Stimulated activated CD8-positive, alpha-beta memory T cell treated with anti-CD3 and anti-CD28 coated beads, Interleukin-15, amount 100 ng/mL, for 48 hours (primary cell): ENCODE results near the gene IRAK1BP1.
"Not testable (repeated sequence)": the region's sequence is repeated elsewhere in the genome, so short reads cannot be mapped to it uniquely, and the experiment has no call there.

ENCODE experiments used
- DNase-seq, 2 donors: peaks; one replicate each; pipeline ENCODE4 v3.0.0-alpha.2; 2020; ENCODE audit warnings: low read depth in 2 of 2

IRAK1BP1 gene

GRCh38 chr6:78867370-78868040 lies at the start of gene IRAK1BP1:
IRAK1BP1 (plus strand) TSS chr6:78867551; CDS start chr6:78867577, 26 bp downstream.
- DNase-seq: peak; percentile 75 to 81

GRCh38 chr6:78824045-78824444 lies 43.3 kb upstream of the IRAK1BP1 start:
- no peak for DNase-seq

- DNase-seq: no peak
Measured at GRCh38 chr6:78829407-78829806, 37.9 kb upstream of the IRAK1BP1 start.

- DNase-seq: no peak
Measured at GRCh38 chr6:78830805-78831204, 36.5 kb upstream of the IRAK1BP1 start.

- no peak for DNase-seq
Measured at GRCh38 chr6:78831492-78831891, 35.9 kb upstream of the IRAK1BP1 start.

GRCh38 chr6:78832091-78832808 lies 35.1 kb upstream of the IRAK1BP1 start:
- no peak for DNase-seq

GRCh38 chr6:78835817-78836216 lies 31.5 kb upstream of the IRAK1BP1 start:
- no peak for DNase-seq

GRCh38 chr6:78836598-78836997 lies 30.8 kb upstream of the IRAK1BP1 start:
- DNase-seq: no peak

GRCh38 chr6:78841111-78841510 lies 26.2 kb upstream of the IRAK1BP1 start:
- DNase-seq: no peak

- DNase-seq: no peak
Measured at GRCh38 chr6:78842953-78843352, 24.4 kb upstream of the IRAK1BP1 start.

- no peak for DNase-seq
Measured at GRCh38 chr6:78844899-78845298, 22.5 kb upstream of the IRAK1BP1 start.

GRCh38 chr6:78845567-78845966 lies 21.8 kb upstream of the IRAK1BP1 start:
- no peak for DNase-seq

GRCh38 chr6:78850621-78851020 lies 16.7 kb upstream of the IRAK1BP1 start:
- DNase-seq: no peak

GRCh38 chr6:78851156-78851555 lies 16.2 kb upstream of the IRAK1BP1 start:
- DNase-seq: no peak

- no peak for DNase-seq
Measured at GRCh38 chr6:78854546-78854945, 12.8 kb upstream of the IRAK1BP1 start.

- DNase-seq: not testable (repeated sequence)
Measured at GRCh38 chr6:78858339-78858938, 8.9 kb upstream of the IRAK1BP1 start.

GRCh38 chr6:78861509-78861908 lies 5.8 kb upstream of the IRAK1BP1 start:
- DNase-seq: no peak

GRCh38 chr6:78863576-78863975 lies 3.8 kb upstream of the IRAK1BP1 start:
- DNase-seq: no peak

- no peak for DNase-seq
Measured at GRCh38 chr6:78864957-78865356, 2.4 kb upstream of the IRAK1BP1 start.

GRCh38 chr6:78867020-78867369 lies 356 bp upstream of the IRAK1BP1 start:
- DNase-seq: no peak

GRCh38 chr6:78868116-78868515 lies 765 bp downstream of the IRAK1BP1 start:
- DNase-seq: no peak

GRCh38 chr6:78875505-78875904 lies 8.2 kb downstream of the IRAK1BP1 start:
- DNase-seq: no peak

- no peak for DNase-seq
Measured at GRCh38 chr6:78883651-78884050, 16.3 kb downstream of the IRAK1BP1 start.
